ENCODE results near the gene TUBG1. TPM values are rescaled to one million over a fixed set of nuclear protein-coding genes. Genes with fewer than 3 reads are reported as not detected.
A peak's percentile ranks its signal among the peaks of the same experiment; 100 is the strongest.
"Not testable (repeated sequence)": the region's sequence is repeated elsewhere in the genome, so short reads cannot be mapped to it uniquely, and the experiment has no call there.

The TUBG1 gene
- total RNA-seq, 1 experiment from 2014 or later, result 102 TPM

GRCh38 chr17:42577532-42578281 lies 31.8 kb upstream of the TUBG1 start, which contains the start of gene PSMC3IP:
Gene PSMC3IP (minus strand): TSS chr17:42577729. CDS start chr17:42577686, 43 bp downstream.
- in situ Hi-C loops (cut with HindIII; ENCODE audit: low sequenced_read_pairs), result no loop called here
- peak; percentile 95 for DNase-seq (ENCODE audit: low spot score)

GRCh38 chr17:42578282-42578869 lies 31.1 kb upstream of the TUBG1 start:
- peak; percentile 64 for DNase-seq (ENCODE audit: low spot score)
- in situ Hi-C loops (cut with HindIII; ENCODE audit: low sequenced_read_pairs), result no loop called here

GRCh38 chr17:42579794-42580551 lies 29.5 kb upstream of the TUBG1 start:
- DNase-seq (ENCODE audit: low spot score), result no peak
- in situ Hi-C loops (cut with HindIII; ENCODE audit: low sequenced_read_pairs), result no loop called here

GRCh38 chr17:42581744-42582270 lies 27.7 kb upstream of the TUBG1 start:
- no peak for DNase-seq (ENCODE audit: low spot score)
- in situ Hi-C loops (cut with HindIII; ENCODE audit: low sequenced_read_pairs), result no loop called here

- in situ Hi-C loops (cut with HindIII; ENCODE audit: low sequenced_read_pairs), result no loop called here
- no peak for DNase-seq (ENCODE audit: low spot score)
Measured at GRCh38 chr17:42584880-42585279, 24.6 kb upstream of the TUBG1 start.

- in situ Hi-C loops (cut with HindIII; ENCODE audit: low sequenced_read_pairs), result no loop called here
- DNase-seq (ENCODE audit: low spot score), result no peak
Measured at GRCh38 chr17:42585353-42585752, 24.1 kb upstream of the TUBG1 start.

- in situ Hi-C loops (cut with HindIII; ENCODE audit: low sequenced_read_pairs), result no loop called here
- no peak for DNase-seq (ENCODE audit: low spot score)
Measured at GRCh38 chr17:42586514-42587230, 22.8 kb upstream of the TUBG1 start.

GRCh38 chr17:42590886-42591285 lies 18.6 kb upstream of the TUBG1 start:
- DNase-seq (ENCODE audit: low spot score), result no peak
- in situ Hi-C loops (cut with HindIII; ENCODE audit: low sequenced_read_pairs), result no loop called here

GRCh38 chr17:42591411-42591810 lies 18.1 kb upstream of the TUBG1 start:
- in situ Hi-C loops (cut with HindIII; ENCODE audit: low sequenced_read_pairs), result no loop called here
- no peak for DNase-seq (ENCODE audit: low spot score)

GRCh38 chr17:42596386-42596785 lies 13.1 kb upstream of the TUBG1 start:
- DNase-seq (ENCODE audit: low spot score), result no peak
- in situ Hi-C loops (cut with HindIII; ENCODE audit: low sequenced_read_pairs), result no loop called here

GRCh38 chr17:42598905-42599304 lies 10.6 kb upstream of the TUBG1 start:
- in situ Hi-C loops (cut with HindIII; ENCODE audit: low sequenced_read_pairs), result no loop called here
- DNase-seq (ENCODE audit: low spot score), result peak; percentile 18

- DNase-seq (ENCODE audit: low spot score), result no peak
- in situ Hi-C loops (cut with HindIII; ENCODE audit: low sequenced_read_pairs), result no loop called here
Measured at GRCh38 chr17:42603318-42603717, 6.2 kb upstream of the TUBG1 start.

- in situ Hi-C loops (cut with HindIII; ENCODE audit: low sequenced_read_pairs), result loop anchor here (5.0 kb wide), 1 partner anchor 60 kb away; no protein-coding TSS in a partner anchor
- DNase-seq (ENCODE audit: low spot score), result no peak
Measured at GRCh38 chr17:42607769-42608168, 1.7 kb upstream of the TUBG1 start.

GRCh38 chr17:42608305-42609181 lies 940 bp upstream of the TUBG1 start:
- in situ Hi-C loops (cut with HindIII; ENCODE audit: low sequenced_read_pairs), result loop anchor here (5.0 kb wide), 1 partner anchor 59 kb away; no protein-coding TSS in a partner anchor
- no peak for DNase-seq (ENCODE audit: low spot score)

GRCh38 chr17:42609814-42610801 lies 625 bp downstream of the TUBG1 start:
- DNase-seq (ENCODE audit: low spot score), result not testable (repeated sequence)
- in situ Hi-C loops (cut with HindIII; ENCODE audit: low sequenced_read_pairs), result loop anchor here (5.0 kb wide), 1 partner anchor 57 kb away; no protein-coding TSS in a partner anchor

GRCh38 chr17:42612013-42612412 lies 2.5 kb downstream of the TUBG1 start:
- DNase-seq (ENCODE audit: low spot score), result no peak
- in situ Hi-C loops (cut with HindIII; ENCODE audit: low sequenced_read_pairs), result no loop called here

- in situ Hi-C loops (cut with HindIII; ENCODE audit: low sequenced_read_pairs), result no loop called here
- DNase-seq (ENCODE audit: low spot score), result no peak
Measured at GRCh38 chr17:42613699-42614295, 4.3 kb downstream of the TUBG1 start.
